Frontal cortex (tissue), 4 donors: ENCODE results near the gene AMN1. TPM values are rescaled to one million over a fixed set of nuclear protein-coding genes. Genes with fewer than 3 reads are reported as not detected.
"Not testable (repeated sequence)": the region's sequence is repeated elsewhere in the genome, so short reads cannot be mapped to it uniquely, and the experiment has no call there.

Experiments used
- DNase-seq, 2 donors: peaks; one replicate each; pipeline ENCODE4 v3.0.0; 2012; ENCODE audit warnings: low spot score in 2 of 2
- FAIRE-seq: peaks from 2 replicates; lab custom pipeline; 2012; peaks lifted over from hg19 to GRCh38; lab: Jason Lieb, UNC
- total RNA-seq: library from RNA; depleted of rRNA; stranded (reverse); fragments of >200 nt; gene quantifications from one replicate; pipeline ENCODE4 v1.2.3, GENCODE V29; 2014
- donor health status: control.
- donor health status: control.
- donor health status: control.

The AMN1 gene
- total RNA-seq: 77.0 TPM

- DNase-seq (peak; percentile 84 to 96), FAIRE-seq (peak; percentile 66)
Observed at GRCh38 chr12:31728917-31729640, at the start of gene AMN1. AMN1 (minus strand) TSS chr12:31729021; CDS start chr12:31729008, 13 bp downstream.

DNA sequence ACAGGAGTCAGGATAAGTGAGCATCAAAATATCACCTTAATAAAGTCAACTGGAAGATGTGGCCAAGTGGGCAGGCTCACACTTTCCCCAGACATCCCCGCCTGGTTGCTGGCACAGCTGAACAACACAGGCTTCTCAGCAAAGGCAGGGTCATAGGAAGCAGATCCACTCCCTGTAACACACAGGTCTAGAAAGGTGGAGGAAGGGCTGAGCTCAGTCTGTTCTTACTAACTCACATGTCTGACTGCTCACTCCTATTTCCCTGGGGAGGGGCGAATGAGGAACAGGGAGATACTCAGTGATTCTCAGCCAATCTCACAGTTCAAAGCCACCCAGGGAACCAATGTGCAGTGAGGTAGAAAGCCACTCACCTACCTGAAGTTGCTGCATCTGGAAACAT is 45.0 kb upstream of the AMN1 start:
- DNase-seq (no peak), FAIRE-seq (no peak)

DNA sequence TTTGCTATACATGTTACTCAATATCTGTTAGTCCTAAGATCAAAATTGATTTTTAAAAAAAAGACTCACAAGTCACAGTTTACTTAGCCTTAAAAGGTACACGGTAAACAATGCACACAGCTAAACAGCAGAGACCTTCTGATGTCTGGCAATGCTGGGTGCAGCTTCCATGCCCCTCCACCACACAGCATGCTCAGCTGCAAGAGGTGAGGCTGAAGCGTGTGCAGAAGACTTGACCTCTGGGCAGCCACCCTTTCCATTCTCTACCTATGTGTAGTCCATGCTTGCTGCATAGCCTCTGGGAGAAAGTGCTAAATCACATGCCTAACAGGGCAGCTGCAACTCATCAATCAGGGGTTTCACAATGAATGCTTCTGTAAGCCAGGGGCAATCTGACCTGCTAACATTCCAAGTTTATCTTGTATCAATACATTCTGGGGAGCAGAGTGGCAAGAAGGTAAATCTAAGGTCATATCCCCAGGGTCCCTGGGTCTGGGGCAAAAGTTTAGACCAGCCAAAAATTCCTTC is 44.5 kb upstream of the AMN1 start:
- FAIRE-seq (no peak), DNase-seq (no peak)

GRCh38 chr12:31772685-31773222 is 43.9 kb upstream of the AMN1 start:
- DNase-seq (no peak), FAIRE-seq (no peak)

DNA sequence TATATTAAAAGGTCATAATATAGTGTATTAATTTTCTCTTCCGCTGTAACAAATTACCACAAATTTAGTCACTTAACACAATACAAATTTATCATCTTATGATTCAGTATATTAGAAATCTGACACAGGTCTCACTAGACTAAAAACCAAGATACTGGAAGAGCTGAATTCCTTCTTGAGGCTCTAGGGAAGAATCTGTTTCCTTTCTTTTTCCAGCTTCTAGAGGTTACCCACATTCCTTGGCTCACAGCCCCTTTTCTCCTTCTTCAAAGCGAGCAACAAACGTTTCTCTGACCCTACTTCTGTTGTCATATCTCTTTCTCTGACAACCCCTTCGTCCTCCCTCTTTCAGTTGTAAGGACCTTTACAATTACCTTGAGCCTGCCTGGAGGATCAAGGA is 43.4 kb upstream of the AMN1 start:
- DNase-seq (no peak), FAIRE-seq (no peak)

- DNase-seq: no peak
- no peak for FAIRE-seq
Observed at GRCh38 chr12:31768046-31768445, 39.2 kb upstream of the AMN1 start.

DNA sequence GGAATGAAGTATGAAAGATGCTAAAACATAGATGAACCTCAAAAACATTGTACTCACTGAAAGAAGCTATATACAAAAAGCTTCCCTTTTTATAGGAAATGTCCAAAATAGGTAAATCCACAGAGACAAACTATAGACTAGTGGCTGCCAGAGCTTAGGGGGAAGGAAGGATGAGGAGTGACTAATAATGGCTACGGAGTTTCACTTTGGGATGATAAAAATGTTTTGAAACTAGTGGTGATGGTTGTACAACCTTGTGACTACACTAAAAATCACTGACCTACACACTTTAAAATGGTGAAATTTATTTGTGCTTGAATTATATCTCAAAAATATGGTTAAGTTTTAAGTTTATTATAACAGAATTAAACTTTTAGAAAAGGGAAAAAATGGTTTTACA is 37.1 kb upstream of the AMN1 start:
- no peak for DNase-seq
- no peak for FAIRE-seq

- FAIRE-seq: no peak
- no peak for DNase-seq
Observed at GRCh38 chr12:31759632-31760459, 31.0 kb upstream of the AMN1 start.

- DNase-seq, FAIRE-seq: not testable (repeated sequence)
Observed at GRCh38 chr12:31758297-31758696, 29.5 kb upstream of the AMN1 start.

GRCh38 chr12:31756977-31757420 is 28.2 kb upstream of the AMN1 start:
- FAIRE-seq (no peak), DNase-seq (no peak)

DNA sequence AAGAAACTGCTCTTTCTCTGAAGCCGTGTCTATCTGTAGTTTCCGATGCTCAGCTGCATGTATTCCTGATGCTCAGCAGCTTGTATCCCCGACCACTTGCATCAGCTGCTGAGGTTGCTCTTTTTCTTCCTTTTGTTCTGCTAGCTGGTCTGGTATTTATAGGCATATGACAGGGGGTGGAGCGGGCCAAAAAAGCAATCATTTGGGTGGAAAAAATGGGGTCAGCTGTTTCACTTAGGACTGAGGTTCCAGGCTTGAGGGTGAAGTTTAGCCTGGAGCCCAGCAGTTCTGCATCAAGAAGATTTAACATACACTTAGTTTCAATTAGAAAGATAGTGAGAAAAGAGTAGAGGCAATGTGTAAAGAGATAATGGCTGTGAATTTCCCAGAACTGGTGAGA is 23.6 kb upstream of the AMN1 start:
- DNase-seq (no peak), FAIRE-seq (no peak)

DNA sequence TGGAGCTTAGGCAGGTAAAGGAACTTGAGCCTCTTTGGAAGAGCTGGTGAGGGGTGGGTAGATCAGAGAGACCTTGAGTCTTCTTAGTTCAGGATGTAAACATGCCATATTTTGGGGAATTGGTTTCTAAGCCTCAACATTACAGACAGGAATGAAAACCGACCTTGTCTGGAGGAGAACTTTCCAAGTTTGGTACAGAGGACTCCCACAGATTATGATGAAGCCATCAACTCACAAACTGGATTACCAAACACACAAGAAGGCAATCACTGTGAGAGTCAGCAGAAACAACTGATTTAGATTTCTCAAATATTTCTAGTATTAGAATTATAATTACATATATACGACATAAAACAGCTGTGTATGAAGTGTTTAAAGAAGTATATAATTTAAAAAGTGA is 22.3 kb upstream of the AMN1 start:
- FAIRE-seq: no peak

GRCh38 chr12:31750747-31751039 is 21.9 kb upstream of the AMN1 start:
- FAIRE-seq: no peak

More for the DNA sequence above, 22.3 kb upstream of the AMN1 start:
- DNase-seq: no peak

DNA sequence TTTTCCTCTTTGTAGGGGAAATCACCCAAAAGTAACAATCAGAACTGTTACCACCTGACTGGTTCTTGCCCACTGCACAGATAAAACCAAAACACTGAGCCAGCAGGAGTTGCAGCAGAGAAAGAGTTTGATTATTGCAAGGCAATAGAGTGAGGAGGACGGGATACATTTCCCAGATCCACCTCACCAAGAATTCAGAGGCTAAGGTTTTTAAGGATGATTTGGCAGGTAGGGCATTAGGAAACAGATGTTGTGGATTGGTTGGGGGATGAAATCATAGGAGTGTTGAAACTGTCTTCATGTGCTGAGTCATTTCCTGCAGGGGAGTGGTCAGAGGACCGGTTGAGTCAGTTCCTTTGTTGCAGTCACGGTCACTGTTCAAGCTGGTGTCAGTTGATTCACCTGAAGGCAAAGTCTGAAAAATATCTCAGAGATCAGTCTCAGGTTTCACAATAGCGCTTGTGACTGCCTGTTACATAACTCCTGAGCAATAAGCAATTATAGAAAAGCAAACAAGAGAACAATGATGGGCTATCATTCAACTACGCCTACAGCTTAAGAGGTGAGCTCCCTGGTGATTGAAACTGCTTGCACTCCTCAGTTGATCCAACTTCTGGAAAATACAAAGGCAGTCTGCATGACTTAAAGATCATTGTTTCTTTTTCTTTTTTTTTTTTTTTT is 20.3 kb upstream of the AMN1 start:
- DNase-seq (no peak), FAIRE-seq (no peak)

More at GRCh38 chr12:31750747-31751039, 21.9 kb upstream of the AMN1 start:
- DNase-seq: no peak

DNA sequence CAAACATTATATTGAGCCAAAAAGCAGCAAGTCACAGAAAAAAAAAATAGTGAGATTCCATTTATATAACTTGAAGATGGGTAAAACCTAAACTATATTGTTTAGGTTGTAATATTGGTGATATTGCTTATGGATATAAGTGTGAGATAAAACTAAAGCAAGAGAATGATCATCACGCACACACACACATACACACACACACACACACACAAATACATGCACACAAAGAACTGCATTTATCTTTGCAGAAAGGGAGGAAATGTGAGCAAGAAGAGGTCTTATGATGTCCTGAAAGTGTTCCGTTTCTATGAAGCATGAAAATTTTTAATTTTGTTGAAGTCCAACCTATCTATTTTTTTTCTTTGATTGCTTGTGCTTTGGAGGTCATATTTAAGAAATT is 16.4 kb upstream of the AMN1 start:
- FAIRE-seq (no peak), DNase-seq (no peak)

DNA sequence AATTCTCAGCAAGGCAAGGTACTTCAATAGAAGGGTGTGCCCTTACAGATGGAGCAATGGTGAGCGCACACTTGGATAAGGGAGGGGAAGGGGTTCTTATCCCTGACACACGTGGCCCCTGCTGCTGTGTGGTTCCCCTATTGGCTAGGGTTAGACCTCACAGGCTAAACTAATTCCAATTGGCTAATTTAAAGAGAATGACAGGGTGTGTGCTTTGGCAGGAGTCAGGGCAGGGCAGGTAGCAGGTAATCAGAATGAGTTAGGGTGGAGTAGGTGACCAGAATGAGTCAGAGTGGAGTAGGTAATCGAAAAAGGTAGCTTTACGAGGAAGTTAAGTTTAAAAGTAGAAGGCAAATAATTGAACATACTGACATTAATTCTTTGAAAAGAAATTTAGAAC is 15.5 kb upstream of the AMN1 start:
- DNase-seq, FAIRE-seq: not testable (repeated sequence)

DNA sequence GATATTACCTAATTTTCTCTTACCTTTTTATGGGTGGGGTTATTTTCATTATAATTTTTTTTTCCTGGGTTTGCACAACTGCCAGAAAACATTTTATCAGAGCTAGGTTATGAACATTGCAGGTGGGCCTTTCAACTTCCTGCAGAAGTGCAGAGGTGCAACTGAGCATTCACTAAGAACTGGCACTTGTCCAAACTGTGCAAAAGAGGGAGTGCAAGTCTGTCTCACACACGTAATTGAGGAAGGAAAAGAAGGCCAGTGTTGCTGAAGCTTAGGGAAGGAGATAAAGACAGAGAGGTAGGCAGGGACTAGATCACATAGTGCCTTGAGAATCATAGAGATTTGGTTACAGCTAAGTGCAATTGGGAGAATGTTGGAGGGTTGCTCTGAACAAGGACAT is 14.1 kb upstream of the AMN1 start:
- no peak for FAIRE-seq
- DNase-seq: no peak

- DNase-seq (no peak), FAIRE-seq (no peak)
Observed at GRCh38 chr12:31740628-31741027, 11.8 kb upstream of the AMN1 start.

- FAIRE-seq (no peak), DNase-seq (no peak)
Observed at GRCh38 chr12:31737763-31738162, 8.9 kb upstream of the AMN1 start.

GRCh38 chr12:31737345-31737744 is 8.5 kb upstream of the AMN1 start:
- FAIRE-seq (no peak), DNase-seq (no peak)
